ENCODE data around the gene CBLC. TPM values are rescaled to one million over a fixed set of nuclear protein-coding genes. Genes with fewer than 3 reads are reported as not detected.

CBLC gene
- total RNA-seq, 1 experiment from 2014 or later, result 0.80 TPM

DNA sequence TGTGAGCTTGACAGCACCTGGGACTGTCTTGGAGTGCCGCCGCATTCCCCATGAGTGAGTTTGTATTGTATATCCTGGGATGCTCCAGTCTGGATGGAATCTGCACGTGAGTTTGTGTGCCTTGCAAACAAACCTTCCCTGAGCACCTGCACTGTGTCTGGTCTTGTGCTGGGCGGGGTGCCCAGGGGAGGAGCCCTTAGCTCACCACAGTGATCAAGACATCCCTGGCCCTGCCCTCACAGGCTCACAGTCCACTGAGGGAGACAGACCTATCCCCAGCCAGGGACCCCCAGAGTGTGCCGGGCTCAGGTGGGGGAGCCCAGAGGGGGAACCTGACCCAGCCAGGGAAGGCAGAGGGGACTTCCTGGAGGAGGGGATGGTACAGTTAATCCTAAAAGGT, 29.5 kb downstream of the CBLC start:
- Histone ChIP-seq H3K36me3 (ENCODE audit: control insufficient read depth, insufficient read depth, low read length) (no peaks in the 10 kb centered on the region), H3K27me3 (ENCODE audit: control insufficient read depth, insufficient read depth, low read length) (no peaks in the 10 kb centered on the region), H3K27ac (ENCODE audit: low read length) (peak overlapping the region; percentile 26), H3K4me3 (ENCODE audit: low read depth in 2 of 2, low read length in 2 of 2) (no peak overlapping the region), H3K4me1 (ENCODE audit: control insufficient read depth, insufficient read depth, low read length) (peaks cover 13% of the 10 kb centered on the region), H3K9me3 (ENCODE audit: control insufficient read depth, insufficient read depth, low read depth, low read length) (no peaks in the 10 kb centered on the region)
- TF ChIP-seq POLR2AphosphoS5 (IDR thresholded peaks at IDR 0.05; ENCODE audit: low read depth, low read length) (no peak), TCF7L2 (IDR thresholded peaks at IDR 0.05; ENCODE audit: low read depth, low read length) (no peak), SIN3A (IDR thresholded peaks at IDR 0.05; ENCODE audit: borderline replicate concordance, insufficient read depth, low read depth, low read length) (no peak)
- TF ChIP-seq, protein P1, sequence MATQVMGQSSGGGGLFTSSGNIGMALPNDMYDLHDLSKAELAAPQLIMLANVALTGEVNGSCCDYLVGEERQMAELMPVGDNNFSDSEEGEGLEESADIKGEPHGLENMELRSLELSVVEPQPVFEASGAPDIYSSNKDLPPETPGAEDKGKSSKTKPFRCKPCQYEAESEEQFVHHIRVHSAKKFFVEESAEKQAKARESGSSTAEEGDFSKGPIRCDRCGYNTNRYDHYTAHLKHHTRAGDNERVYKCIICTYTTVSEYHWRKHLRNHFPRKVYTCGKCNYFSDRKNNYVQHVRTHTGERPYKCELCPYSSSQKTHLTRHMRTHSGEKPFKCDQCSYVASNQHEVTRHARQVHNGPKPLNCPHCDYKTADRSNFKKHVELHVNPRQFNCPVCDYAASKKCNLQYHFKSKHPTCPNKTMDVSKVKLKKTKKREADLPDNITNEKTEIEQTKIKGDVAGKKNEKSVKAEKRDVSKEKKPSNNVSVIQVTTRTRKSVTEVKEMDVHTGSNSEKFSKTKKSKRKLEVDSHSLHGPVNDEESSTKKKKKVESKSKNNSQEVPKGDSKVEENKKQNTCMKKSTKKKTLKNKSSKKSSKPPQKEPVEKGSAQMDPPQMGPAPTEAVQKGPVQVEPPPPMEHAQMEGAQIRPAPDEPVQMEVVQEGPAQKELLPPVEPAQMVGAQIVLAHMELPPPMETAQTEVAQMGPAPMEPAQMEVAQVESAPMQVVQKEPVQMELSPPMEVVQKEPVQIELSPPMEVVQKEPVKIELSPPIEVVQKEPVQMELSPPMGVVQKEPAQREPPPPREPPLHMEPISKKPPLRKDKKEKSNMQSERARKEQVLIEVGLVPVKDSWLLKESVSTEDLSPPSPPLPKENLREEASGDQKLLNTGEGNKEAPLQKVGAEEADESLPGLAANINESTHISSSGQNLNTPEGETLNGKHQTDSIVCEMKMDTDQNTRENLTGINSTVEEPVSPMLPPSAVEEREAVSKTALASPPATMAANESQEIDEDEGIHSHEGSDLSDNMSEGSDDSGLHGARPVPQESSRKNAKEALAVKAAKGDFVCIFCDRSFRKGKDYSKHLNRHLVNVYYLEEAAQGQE (IDR thresholded peaks at IDR 0.05; ENCODE audit: insufficient read depth in 1 of 2, low read depth in 2 of 2, low read length in 1 of 2), result no peak
- TF ChIP-seq, protein P2, sequence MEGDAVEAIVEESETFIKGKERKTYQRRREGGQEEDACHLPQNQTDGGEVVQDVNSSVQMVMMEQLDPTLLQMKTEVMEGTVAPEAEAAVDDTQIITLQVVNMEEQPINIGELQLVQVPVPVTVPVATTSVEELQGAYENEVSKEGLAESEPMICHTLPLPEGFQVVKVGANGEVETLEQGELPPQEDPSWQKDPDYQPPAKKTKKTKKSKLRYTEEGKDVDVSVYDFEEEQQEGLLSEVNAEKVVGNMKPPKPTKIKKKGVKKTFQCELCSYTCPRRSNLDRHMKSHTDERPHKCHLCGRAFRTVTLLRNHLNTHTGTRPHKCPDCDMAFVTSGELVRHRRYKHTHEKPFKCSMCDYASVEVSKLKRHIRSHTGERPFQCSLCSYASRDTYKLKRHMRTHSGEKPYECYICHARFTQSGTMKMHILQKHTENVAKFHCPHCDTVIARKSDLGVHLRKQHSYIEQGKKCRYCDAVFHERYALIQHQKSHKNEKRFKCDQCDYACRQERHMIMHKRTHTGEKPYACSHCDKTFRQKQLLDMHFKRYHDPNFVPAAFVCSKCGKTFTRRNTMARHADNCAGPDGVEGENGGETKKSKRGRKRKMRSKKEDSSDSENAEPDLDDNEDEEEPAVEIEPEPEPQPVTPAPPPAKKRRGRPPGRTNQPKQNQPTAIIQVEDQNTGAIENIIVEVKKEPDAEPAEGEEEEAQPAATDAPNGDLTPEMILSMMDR (IDR thresholded peaks at IDR 0.05), result no peak
- CTCF ChIA-PET, result interaction anchor here (0.6 to 1.4 kb wide), 4 partner anchors 10 to 83 kb away, joined by 3 to 12 read pairs (median 4); partner anchors contain the start of gene NECTIN2
- in situ Hi-C loops (cut with HindIII; ENCODE audit: low pct_unique_long_range_greater_than_20kb, low sequenced_read_pairs), result no loop called here
- POLR2A ChIA-PET, result no interaction called here
- intact Hi-C loops (cut with micrococcal nuclease; ENCODE audit: unreplicated experiment), result no loop called here
- no TSS peak for BruUV-seq (replicated peaks)
- ATAC-seq (peak; percentile 33; the same call in 1 of the 2 replicates), DNase-seq (ENCODE audit: low read depth, low spot score) (no peak)

DNA sequence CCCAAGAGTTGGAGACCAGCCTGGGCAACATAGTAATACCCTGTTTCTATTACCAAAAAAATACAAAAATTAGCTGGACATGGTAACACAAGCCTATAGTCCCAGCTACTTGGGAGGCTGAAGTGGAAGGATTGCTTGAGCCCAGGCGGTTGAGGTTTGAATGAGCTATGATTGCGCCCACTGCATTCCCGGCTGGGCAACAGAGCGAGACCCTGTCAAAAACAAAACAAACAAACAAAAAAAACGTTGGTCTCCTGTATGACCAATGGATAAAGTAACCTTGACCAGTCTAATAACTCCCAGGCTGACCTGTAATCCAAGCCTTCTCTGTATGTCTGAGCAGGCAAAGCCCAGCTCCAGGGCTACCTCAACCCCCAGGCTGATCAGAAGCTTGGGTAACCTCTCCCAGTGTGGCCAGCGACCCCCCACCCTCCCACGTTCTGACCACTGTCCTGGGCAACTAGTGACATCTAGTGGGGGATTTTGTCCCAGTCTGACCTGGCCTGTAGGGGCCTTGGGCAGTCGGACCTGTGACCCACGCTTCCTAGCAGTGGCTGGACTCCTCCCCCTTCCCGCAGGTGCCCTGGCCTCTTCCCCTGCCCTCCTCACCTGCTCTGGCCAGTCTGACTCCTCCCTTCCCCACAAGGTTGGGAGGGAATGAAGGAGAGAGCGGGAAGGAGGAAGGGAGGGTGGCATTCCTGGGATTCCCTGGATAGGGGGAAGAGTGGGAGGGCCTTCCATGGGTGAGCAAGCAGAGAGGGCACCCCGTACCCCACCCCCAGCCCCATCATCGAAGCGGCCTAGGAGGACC, 30.2 kb downstream of the CBLC start:
- BruUV-seq (replicated peaks), result no TSS peak
- intact Hi-C loops (cut with micrococcal nuclease; ENCODE audit: unreplicated experiment) (no loop called here), in situ Hi-C loops (cut with HindIII; ENCODE audit: low pct_unique_long_range_greater_than_20kb, low sequenced_read_pairs) (no loop called here)
- Histone ChIP-seq H3K27ac (ENCODE audit: low read length) (peak overlapping the region; percentile 26), H3K36me3 (ENCODE audit: control insufficient read depth, insufficient read depth, low read length) (no peaks in the 10 kb centered on the region), H3K27me3 (ENCODE audit: control insufficient read depth, insufficient read depth, low read length) (no peaks in the 10 kb centered on the region), H3K9me3 (ENCODE audit: control insufficient read depth, insufficient read depth, low read depth, low read length) (no peaks in the 10 kb centered on the region), H3K4me1 (ENCODE audit: control insufficient read depth, insufficient read depth, low read length) (peaks cover 13% of the 10 kb centered on the region), H3K4me3 (ENCODE audit: low read depth in 2 of 2, low read length in 2 of 2) (peak overlapping the region in 1 of 2 experiments; percentile 35; a peak in 1 of 4 replicates)
- POLR2A ChIA-PET, result no interaction called here
- no peak for DNase-seq (ENCODE audit: low read depth, low spot score)
- peak; percentile 84 for ATAC-seq
- CTCF ChIA-PET, result interaction anchor here (0.6 to 1.4 kb wide), 4 partner anchors 11 to 84 kb away, joined by 3 to 4 read pairs (median 4); partner anchors contain the start of gene NECTIN2
- TF ChIP-seq, protein P2 (IDR thresholded peaks at IDR 0.05), result peak; percentile 83
- TF ChIP-seq SIN3A (IDR thresholded peaks at IDR 0.05; ENCODE audit: borderline replicate concordance, insufficient read depth, low read depth, low read length), result no peak
